ENCODE data around the gene SEC16A.

SEC16A gene

DNA sequence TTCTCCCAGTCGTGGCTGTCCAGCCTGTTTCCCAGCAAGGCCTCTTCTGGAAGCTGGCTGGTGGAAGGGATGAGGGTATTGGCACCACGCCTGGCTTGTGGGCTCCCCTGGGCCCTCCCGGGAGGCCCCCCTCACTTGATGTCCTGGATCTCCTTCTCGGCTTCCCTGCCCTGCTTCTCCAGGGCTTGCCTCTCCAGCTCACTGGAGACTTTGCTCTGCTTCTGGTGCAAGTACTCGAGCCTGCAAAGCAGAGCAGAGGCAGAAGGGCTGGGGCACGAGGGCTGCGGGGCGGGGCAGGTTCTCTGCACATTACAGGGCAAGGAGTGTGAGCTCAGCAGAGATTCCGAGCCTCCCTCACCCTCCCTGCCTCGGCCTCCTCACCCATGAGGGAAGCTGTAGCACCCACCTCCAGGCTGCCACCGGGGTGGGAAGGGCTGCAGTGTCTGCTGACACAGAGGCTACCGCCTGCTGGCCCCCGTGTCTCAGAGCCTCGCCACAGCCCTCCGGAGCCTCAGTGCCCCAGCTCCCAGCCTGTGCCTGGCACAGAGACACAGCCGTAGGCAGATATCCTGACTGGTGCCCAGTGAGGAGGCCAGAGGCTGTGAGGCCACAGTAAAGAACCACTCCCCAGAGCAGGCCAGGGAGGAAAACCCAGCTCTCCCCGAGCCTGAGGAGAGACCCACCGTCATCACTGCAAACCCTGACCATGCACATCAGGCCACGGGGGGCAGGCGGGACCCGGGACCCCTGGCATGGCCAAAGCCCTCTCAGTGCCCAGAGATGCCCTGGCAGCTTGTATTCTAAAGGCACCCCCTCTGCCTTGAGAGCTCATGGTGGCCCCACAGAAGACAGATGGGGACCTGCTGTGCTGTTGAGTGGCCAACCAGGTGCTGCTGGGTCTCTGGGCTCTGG is 90.0 kb downstream of the SEC16A start:
- Histone ChIP-seq H3K27me3 (ENCODE audit: insufficient read depth, poor library complexity, severe bottlenecking) (no peaks in the 10 kb centered on the region), H3K4me3 (ENCODE audit: severe bottlenecking) (no peak overlapping the region), H3K4me1 (ENCODE audit: insufficient read depth, poor library complexity, severe bottlenecking) (no peaks in the 10 kb centered on the region), H3K9me3 (ENCODE audit: severe bottlenecking) (no peaks in the 10 kb centered on the region), H3K27ac (ENCODE audit: poor library complexity, severe bottlenecking) (no peak overlapping the region), H3K36me3 (ENCODE audit: low read depth) (peaks cover 88% of the 10 kb centered on the region)
- DNase-seq (ENCODE audit: low spot score): no peak
- TF ChIP-seq, protein P1, sequence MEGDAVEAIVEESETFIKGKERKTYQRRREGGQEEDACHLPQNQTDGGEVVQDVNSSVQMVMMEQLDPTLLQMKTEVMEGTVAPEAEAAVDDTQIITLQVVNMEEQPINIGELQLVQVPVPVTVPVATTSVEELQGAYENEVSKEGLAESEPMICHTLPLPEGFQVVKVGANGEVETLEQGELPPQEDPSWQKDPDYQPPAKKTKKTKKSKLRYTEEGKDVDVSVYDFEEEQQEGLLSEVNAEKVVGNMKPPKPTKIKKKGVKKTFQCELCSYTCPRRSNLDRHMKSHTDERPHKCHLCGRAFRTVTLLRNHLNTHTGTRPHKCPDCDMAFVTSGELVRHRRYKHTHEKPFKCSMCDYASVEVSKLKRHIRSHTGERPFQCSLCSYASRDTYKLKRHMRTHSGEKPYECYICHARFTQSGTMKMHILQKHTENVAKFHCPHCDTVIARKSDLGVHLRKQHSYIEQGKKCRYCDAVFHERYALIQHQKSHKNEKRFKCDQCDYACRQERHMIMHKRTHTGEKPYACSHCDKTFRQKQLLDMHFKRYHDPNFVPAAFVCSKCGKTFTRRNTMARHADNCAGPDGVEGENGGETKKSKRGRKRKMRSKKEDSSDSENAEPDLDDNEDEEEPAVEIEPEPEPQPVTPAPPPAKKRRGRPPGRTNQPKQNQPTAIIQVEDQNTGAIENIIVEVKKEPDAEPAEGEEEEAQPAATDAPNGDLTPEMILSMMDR (IDR thresholded peaks at IDR 0.05; ENCODE audit: poor library complexity, severe bottlenecking): no peak
- ATAC-seq (ENCODE audit: low read depth): no peak

DNA sequence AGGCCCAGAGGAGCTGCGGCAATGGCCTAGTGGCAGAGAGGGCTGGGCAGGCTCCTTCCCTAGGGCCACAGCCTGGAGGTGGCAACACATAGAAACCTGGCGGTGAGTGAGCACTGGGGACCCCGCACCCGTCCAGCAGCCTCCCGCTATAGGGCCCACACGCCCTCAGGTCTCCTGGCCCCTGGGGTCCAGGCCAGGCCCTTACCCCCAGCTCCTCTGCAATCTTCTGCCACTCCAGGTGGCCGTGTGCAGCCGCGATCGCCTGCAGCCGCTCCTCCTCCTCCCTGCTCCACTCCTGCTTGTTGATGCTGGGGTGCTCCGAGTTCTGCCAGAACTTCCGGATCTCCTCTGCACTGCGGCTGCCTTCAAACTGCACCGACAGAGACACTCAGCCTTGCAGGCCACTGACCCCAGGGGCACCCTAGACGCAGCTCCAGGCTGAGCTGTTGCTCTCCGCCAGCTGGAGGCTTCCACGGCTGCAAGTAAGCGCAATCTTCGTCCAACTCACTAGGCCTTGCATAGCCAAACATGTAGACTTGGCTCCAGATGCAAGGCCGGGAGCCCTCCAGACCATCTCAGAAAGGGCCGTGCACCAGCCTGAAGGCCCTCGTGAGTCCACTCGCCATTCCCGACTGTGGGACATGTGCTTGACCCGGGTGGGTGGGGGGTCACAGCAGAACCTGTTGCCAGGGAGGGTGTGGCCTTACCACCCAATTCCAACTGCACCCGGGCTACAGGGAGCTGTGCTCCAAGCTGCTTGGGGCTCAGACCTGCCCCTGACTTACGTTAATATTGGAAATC is 90.9 kb downstream of the SEC16A start:
- no peaks in the 10 kb centered on the region for H3K27me3 ChIP-seq (ENCODE audit: insufficient read depth, poor library complexity, severe bottlenecking)
- no peak overlapping the region for H3K27ac ChIP-seq (ENCODE audit: poor library complexity, severe bottlenecking)
- ATAC-seq (ENCODE audit: low read depth) (no peak), DNase-seq (ENCODE audit: low spot score) (no peak)
- H3K9me3 ChIP-seq (ENCODE audit: severe bottlenecking): no peaks in the 10 kb centered on the region
- TF ChIP-seq, protein P1 (IDR thresholded peaks at IDR 0.05; ENCODE audit: poor library complexity, severe bottlenecking): no peak
- H3K36me3 ChIP-seq (ENCODE audit: low read depth): peaks cover 92% of the 10 kb centered on the region
- H3K4me3 ChIP-seq (ENCODE audit: severe bottlenecking): no peak overlapping the region
- H3K4me1 ChIP-seq (ENCODE audit: insufficient read depth, poor library complexity, severe bottlenecking): no peaks in the 10 kb centered on the region

Measured in RWPE2 (cell line).